HEK293T (cell line): ENCODE measurements around the gene LAMA3.

Experiments used
- ELF4 ChIP-seq: fragments of 450-650 bp; IDR thresholded peaks from 2 replicates; pipeline ENCODE4 v1.6.1; 2017; ENCODE audit warnings: antibody characterized with exemption
- FOXA1 ChIP-seq: fragments of 450-650 bp; IDR thresholded peaks from 2 replicates; pipeline ENCODE4 v1.6.1; 2016; ENCODE audit warnings: mild to moderate bottlenecking
- FOXM1 ChIP-seq: fragments of 450-650 bp; IDR thresholded peaks from 2 replicates; pipeline ENCODE4 v1.6.1; 2017; ENCODE audit warnings: mild to moderate bottlenecking, borderline replicate concordance
- L3MBTL2 ChIP-seq: fragments of 450-650 bp; conservative IDR thresholded peaks from 2 replicates; pipeline ENCODE4 v1.6.1; 2016; ENCODE audit warnings: mild to moderate bottlenecking
- LEF1 ChIP-seq: fragments of 450-650 bp; IDR thresholded peaks from 2 replicates; pipeline ENCODE4 v1.6.1; 2017; ENCODE audit warnings: mild to moderate bottlenecking, borderline replicate concordance
- NFRKB ChIP-seq: fragments of 450-650 bp; IDR thresholded peaks from 2 replicates; pipeline ENCODE4 v1.6.1; 2016; ENCODE audit warnings: mild to moderate bottlenecking, moderate library complexity
- SP1 ChIP-seq: fragments of 450-650 bp; IDR thresholded peaks from 2 replicates; pipeline ENCODE4 v1.6.1; 2017
- SUZ12 ChIP-seq: fragments of 450-650 bp; IDR thresholded peaks from 2 replicates; pipeline ENCODE4 v1.6.1; 2016; ENCODE audit warnings: mild to moderate bottlenecking
- TARDBP ChIP-seq: fragments of 450-650 bp; IDR thresholded peaks from 2 replicates; pipeline ENCODE4 v1.6.1; 2016
- ZNF384 ChIP-seq: fragments of 450-650 bp; IDR thresholded peaks from 2 replicates; pipeline ENCODE4 v1.6.1; 2016

GRCh38 chr18:23938901-23939341 is 249.7 kb downstream of the LAMA3 start:
- TF ChIP-seq L3MBTL2: no peak
- TF ChIP-seq FOXA1: no peak
- TF ChIP-seq TARDBP: no peak
- no peak for TF ChIP-seq SUZ12
- TF ChIP-seq FOXM1: no peak
- TF ChIP-seq SP1: no peak
- no peak for TF ChIP-seq LEF1
- TF ChIP-seq ELF4: no peak
- no peak for TF ChIP-seq ZNF384
- no peak for TF ChIP-seq NFRKB
